Measurements from ENCODE around the gene GALE.
"Not testable (repeated sequence)": the region's sequence is repeated elsewhere in the genome, so short reads cannot be mapped to it uniquely, and the experiment has no call there.

The GALE gene

GRCh38 chr1:23807453-23807852 lies 6.9 kb upstream of the GALE start:
- DNase-seq: no peak

- DNase-seq: no peak
Observed at GRCh38 chr1:23806280-23806679, 5.7 kb upstream of the GALE start.

GRCh38 chr1:23805025-23805424 lies 4.5 kb upstream of the GALE start:
- DNase-seq: no peak

DNA sequence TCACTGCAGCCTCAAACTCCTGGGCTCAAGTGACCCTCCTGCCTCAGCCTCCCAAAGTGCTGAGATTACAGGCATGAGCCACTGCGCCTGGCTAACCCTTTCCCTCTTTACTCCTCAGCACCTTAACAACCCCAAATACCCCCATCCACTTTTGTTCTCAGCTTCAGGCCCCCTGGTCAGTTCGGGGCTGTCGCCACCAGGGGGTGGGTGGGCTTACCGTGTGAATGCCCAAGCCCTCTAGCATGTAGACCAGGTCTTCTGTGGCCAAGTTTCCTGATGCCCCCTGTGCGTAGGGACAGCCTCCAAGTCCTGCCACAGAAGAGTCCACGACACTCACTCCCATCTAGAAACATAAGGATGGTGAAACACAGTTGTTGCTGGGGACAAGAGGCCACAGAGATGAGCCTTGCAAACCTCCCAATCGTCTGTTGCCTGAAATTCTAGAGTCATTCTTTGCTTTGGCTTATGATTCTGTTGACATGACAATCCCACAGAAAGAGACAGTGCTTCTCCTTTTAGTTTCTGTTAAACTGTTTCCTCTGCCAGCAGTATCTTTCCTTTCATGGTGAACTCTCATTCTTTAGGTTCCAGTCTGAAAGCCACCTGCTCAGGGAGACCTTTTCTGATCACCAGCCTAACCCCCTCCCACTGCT lies 3.8 kb upstream of the GALE start:
- DNase-seq: no peak

GRCh38 chr1:23803674-23804073 lies 3.1 kb upstream of the GALE start:
- no peak for DNase-seq

DNA sequence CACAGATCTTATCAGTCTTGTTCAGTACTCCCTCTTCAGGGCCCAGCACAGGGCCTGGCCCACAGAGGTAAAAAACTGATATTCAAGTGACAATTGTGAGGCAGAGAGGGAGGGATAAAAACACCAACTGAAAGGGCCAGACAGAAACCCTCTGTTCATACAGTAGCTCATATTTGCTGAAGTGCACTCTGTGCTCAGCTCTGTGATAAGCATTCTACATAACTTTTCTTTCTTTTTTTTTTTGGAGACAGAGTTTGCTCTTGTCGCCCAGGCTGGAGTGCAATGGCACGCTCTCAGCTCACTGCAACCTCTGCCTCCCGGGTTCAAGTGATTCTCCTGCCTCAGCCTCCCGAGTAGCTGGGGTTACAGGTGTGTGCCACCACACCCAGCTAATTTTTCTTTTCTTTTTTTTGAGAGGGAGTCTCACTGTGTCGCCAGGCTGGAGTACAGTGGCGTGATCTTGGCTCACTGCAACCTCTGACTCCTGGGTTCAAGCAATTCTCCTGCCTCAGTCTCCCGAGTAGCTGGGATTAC lies 2.3 kb upstream of the GALE start:
- not testable (repeated sequence) for DNase-seq

GRCh38 chr1:23801876-23802275 lies 1.3 kb upstream of the GALE start:
- DNase-seq: no peak

DNA sequence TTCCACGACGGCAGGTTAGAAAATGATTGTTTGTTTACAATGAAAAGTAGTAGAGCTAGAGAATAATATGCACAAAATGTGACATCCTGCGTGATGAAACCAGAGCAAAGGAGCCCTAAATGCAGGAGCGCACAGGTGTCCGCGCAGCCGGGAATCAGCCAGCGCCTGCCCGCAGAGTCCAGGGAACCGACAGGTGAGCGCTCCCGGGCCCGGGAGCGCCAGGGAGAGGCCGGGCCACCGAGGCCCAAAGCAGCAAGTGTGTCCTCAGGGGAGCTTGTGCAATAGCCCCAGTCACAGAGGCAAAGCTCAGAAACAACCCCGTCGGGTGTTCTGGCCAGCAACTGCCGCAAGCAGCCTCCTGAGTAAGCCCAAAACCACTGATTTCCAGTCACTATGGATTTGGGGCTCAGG lies 789 bp upstream of the GALE start:
- no peak for DNase-seq

DNA sequence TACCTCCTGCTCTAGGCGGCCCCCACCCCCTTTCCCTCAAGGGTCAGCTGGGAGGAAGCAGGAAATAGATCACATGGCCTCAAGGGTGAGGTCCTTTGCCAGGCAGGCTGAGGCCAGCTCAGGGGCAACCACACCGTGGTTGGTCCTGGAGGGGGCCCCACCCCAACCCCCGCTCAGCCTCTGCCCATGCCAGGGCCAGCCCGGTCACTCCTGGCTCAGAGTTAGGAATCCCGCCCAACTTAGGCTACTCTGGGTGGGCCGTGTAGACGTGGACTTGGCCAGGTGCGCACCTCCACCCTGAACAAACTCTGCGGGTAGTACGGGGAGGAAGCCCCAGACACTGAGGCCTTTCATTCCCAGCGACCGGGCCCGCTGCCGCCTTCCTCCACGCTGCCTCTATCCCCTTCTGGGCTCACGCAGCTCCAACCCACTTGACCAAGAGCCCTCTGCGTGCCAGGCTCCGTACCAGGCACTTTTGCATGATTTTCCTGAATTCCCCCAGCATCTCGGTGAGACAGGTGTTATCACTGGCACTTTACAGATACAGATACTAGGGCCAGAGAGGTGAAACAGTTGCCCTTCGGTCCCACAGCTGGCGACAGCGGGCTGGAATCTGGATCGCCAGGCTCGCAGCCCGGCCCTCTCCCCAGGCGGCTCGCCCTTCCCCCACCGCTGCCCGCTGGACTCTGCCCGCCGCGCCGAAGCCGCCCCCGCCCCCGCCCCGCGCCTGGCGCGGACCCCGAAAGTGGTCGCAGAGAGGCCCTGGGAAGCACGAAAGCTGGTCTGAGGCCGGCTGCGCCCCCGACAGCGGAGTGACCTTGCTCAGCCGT lies 769 bp downstream of the GALE start:
- DNase-seq: peak; percentile 34

GRCh38 chr1:23799255-23799569 lies 1.3 kb downstream of the GALE start:
- DNase-seq: no peak

DNA sequence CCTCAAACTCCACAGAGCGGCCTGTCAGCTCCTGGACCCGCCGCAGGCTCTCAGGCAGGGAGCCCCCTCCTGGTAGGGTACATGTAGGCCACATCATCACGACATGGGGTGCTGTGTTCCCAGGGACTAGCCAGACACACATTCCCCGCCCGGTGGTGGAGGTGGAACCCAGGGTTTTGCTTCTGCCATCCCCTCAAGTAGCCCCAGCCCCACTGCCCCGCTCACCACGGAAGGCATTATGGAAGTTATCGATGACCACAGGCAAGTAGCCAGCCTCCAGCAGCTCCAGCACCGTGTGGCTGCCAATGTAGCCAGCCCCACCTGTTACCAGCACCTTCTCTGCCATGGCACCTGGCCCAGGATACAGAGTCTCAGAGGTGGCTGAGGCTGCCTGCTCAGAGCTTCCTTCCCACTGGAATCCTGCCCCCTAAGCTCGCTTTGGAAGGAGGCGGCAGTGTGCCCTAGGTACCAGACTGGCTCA lies 1.9 kb downstream of the GALE start:
- no peak for DNase-seq

- no peak for DNase-seq
Observed at GRCh38 chr1:23797478-23798448, 2.8 kb downstream of the GALE start.

DNA sequence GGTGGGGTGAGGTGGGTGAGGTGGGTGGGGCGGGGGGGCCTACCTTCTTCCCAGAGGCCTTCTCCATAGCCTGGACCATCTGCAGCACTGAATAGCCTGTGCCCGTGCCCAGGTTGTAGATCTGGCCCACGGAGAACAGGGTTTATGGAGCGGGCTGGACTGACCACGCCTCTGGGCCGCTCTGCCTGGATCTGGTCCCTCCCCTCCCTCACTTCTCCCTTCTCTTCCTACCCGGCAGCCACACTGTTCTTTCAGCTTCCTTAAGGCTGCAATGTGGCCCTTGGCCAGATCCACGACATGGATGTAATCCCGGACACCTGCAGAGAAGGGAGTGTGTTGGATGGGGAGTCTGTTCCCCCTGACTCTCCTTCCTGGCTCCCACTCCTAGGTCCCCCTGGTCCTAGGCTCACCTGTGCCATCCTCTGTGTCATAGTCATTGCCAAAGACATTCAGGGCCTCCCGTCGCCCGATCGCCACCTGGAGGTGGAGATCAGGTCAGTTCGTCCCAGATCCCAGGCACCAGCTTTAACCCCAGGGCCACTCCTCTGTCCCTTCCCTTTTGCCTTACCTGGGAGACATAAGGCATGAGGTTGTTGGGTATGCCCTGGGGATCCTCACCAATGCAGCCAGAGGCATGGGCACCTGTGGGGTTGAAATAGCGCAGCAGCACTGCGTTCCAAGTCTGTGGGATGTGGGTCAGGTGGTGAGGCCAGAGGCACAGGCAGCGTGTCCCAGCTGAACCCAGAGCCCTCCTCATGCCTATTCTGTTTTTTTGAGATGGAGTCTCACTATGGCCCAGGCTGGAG lies 3.9 kb downstream of the GALE start:
- DNase-seq: no peak

DNA sequence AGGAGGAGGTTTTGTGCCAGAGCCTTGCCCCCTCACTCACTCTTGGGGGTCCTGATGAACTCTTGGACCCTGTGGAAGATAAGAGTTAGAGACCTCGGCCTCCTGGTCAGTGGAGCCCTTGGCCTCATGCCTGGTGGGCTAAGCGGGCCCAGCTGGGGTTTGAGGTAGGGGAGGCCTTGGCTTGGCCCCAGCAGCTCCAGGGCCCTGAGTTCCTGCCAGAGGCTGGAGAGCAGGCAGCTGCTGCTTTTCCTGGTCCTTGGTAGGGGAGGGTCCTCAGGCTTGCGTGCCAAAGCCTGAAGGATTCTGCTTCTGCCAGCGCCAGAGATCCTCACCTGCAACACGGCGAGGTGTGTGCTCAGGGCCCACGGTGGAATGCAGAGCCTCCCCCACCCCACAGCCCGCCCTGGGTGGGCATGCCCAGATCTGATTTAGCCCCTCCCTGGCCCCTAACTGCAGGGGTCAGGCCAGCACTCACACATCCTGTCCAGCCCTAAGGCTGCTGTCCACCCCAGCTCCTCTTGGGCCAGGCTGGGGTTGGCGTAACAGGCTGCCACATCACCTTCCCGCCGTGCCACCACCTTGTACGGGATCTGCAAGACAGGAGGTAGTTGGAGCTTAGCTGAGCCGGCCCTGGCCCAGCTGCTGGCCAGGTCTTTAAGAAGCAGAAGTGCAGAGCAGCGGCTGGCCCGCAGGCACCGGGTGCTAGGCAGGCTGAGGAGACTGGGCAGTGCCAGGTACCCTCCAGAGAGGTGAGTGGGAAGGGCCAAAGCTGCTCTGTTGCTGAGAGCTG lies 4.7 kb downstream of the GALE start:
- DNase-seq: no peak

DNA sequence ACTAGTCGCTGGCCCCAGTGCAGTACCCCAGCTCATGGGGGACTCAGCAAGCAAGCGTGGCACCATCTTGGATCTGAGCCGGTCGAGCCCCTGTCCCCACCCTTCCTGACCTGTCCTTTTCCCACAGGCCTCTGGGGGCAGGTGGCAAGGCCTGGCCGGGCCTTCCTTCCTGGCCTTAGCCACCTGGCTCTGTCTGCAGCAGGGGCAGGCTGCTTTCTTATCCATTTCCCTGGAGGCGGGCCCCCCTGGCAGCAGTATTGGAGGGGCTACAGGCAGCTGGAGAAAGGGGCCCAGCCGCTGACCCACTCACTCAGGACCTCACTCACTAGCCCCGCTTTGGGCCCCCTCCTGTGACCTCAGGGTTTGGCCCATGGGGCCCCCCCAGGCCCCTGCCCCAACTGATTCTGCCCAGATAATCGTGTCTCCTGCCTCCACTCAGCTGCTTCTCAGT lies 5.8 kb downstream of the GALE start:
- DNase-seq: not testable (repeated sequence)

GRCh38 chr1:23793861-23794731 lies 6.5 kb downstream of the GALE start:
- no peak for DNase-seq

GRCh38 chr1:23793018-23793781 lies 7.4 kb downstream of the GALE start:
- DNase-seq: peak; percentile 55

- DNase-seq: no peak
Observed at GRCh38 chr1:23792151-23792945, 8.2 kb downstream of the GALE start.
